BLaER1 treated with 17β-estradiol and CSF1 and Interleukin-3, amounts not matched to agents 10 nM and 100 nM (cell line): ENCODE measurements around the gene GMCL1.
A peak's percentile ranks its signal among the peaks of the same experiment; 100 is the strongest.
"Not testable (repeated sequence)": the region's sequence is repeated elsewhere in the genome, so short reads cannot be mapped to it uniquely, and the experiment has no call there.

Experiments
- H3K27ac ChIP-seq, 11 experiments: shearing (Covaris generic); formaldehyde crosslinking; 2 replicates each; pipeline ENCODE4 v1.8.1; 2022
- H3K27me3 ChIP-seq, 11 experiments: shearing (Covaris generic); formaldehyde crosslinking; 2 replicates each; pipeline ENCODE4 v1.8.1; 2022
- H3K36me3 ChIP-seq, 11 experiments: shearing (Covaris generic); formaldehyde crosslinking; 2 replicates each; pipeline ENCODE4 v1.8.1; 2022
- H3K4me1 ChIP-seq, 10 experiments: shearing (Covaris generic); formaldehyde crosslinking; 2 replicates each; pipeline ENCODE4 v1.8.1; 2022
- H3K4me2 ChIP-seq, 11 experiments: shearing (Covaris generic); formaldehyde crosslinking; 2 replicates each; pipeline ENCODE4 v1.8.1; 2022
- H3K4me3 ChIP-seq, 10 experiments: shearing (Covaris generic); formaldehyde crosslinking; 2 replicates each; pipeline ENCODE4 v1.8.1; 2022
- H3K9ac ChIP-seq, 11 experiments: shearing (Covaris generic); formaldehyde crosslinking; 2 replicates each; pipeline ENCODE4 v1.8.1; 2022
- H3K9me3 ChIP-seq, 11 experiments: shearing (Covaris generic); formaldehyde crosslinking; replicated peaks in 1 of 11; 2 replicates each; pipeline ENCODE4 v1.8.1; 2022
- H4K20me1 ChIP-seq, 11 experiments: shearing (Covaris generic); formaldehyde crosslinking; 2 replicates each; pipeline ENCODE4 v1.8.1; 2022
- Cebpa-rat ChIP-seq, 11 experiments: shearing (Covaris generic); IDR thresholded peaks; 2 replicates each; pipeline ENCODE4 v1.8.1; 2022

Gene GMCL1

DNA sequence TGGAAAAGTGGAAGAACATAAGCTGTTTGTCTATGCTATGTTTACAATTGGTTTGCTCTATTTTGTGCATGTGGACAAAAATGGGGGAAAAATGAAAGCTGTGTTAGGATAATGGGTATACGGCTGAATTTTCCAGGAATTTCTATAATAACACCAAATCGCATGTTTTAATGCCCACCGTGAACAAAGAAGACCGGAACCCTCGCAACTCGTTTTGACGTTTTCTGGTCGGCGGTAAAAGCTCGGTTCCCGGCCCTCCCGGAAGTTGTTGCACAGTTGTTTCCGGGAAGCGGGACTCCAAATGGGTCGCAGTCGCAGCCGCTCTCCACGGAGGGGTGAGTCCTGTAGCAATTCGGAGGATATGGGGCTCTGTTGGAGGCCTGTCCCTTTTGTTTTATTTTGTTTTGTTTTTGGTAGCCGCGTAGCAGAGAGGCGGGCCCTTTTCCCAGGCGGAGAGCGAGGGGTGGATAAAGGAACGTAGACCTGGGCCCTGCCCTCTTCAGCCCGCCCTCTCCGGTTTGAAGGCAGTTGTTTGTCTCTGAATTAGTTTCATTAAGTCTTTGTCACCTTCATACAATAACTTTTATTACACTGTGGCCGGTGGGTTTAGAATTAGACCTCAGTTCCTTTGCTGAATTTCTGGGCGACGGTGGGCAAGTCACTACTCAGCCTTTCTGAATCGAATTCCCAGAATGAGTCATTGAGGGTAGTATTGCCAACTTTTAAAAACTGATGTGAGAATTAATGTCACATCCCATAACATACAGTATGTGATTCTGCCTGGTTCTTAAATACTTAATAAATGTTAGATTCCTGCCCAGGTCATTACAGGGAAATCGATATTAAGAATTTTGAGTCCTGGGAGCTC lies 64.5 kb downstream of the GMCL1 start, which contains the start of gene SNRNP27:
TSS of gene SNRNP27 (plus strand) at position 273 of the 868 bp plus-strand sequence. CDS start at position 302, 29 bp downstream.
- TF ChIP-seq Cebpa-rat (IDR thresholded peaks at IDR 0.05), result no peak
- H3K4me2 ChIP-seq, result peak within 1 kb of the TSS; percentile 81 to 96 (median 90)
- peaks cover 0 to 8% (median 6%) of the 10 kb centered on the region in 11 experiments; a peak in 8 of 22 replicates for H3K9me3 ChIP-seq
- H3K9ac ChIP-seq, result peak within 1 kb of the TSS; percentile 81 to 95 (median 92)
- H3K4me3 ChIP-seq, result peak within 1 kb of the TSS; percentile 75 to 91 (median 80)
- H4K20me1 ChIP-seq, result peaks cover 0 to 14% (median 0%) of the 10 kb centered on the region in 11 experiments; a peak in 2 of 22 replicates
- H3K4me1 ChIP-seq, result peaks cover 12 to 34% (median 16%) of the 10 kb centered on the region in 10 experiments
- peak within 1 kb of the TSS; percentile 75 to 91 (median 88) for H3K27ac ChIP-seq
- H3K36me3 ChIP-seq, result peaks cover 32 to 39% (median 36%) of the 10 kb centered on the region in 11 experiments
- no peaks in the 10 kb centered on the region for H3K27me3 ChIP-seq

DNA sequence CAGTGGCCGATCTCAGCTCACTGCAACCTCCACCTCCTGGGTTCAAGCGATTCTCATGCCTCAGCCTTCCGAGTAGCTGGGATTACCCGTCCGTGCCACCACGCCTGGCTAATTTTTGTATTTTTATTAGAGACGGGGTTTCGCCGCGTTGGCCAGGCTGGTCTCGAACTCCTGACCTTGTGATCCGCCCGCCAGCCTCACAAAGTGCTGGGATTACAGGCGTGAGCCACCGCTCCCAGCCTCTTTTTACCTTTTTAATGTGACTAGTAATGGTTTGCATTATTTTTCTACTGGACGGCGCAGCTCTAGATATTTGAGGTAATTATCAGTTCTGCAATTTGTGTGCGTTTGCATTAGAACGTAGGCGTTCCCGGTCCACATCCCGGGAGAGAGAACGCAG lies 65.3 kb downstream of the GMCL1 start:
- H3K9me3 ChIP-seq, H3K27me3 ChIP-seq: not testable (repeated sequence)
- Histone ChIP-seq H3K27ac (peak overlapping the region; percentile 75 to 91 (median 88); a peak in 21 of 22 replicates), H3K4me1 (peaks cover 12 to 39% (median 16%) of the 10 kb centered on the region in 10 experiments), H3K36me3 (peaks cover 40 to 47% (median 44%) of the 10 kb centered on the region in 11 experiments), H4K20me1 (peaks cover 0 to 14% (median 0%) of the 10 kb centered on the region in 11 experiments; a peak in 3 of 22 replicates), H3K9ac (peak overlapping the region; percentile 81 to 95 (median 92)), H3K4me3 (peak overlapping the region; percentile 75 to 91 (median 80)), H3K4me2 (peak overlapping the region; percentile 81 to 96 (median 90))

DNA sequence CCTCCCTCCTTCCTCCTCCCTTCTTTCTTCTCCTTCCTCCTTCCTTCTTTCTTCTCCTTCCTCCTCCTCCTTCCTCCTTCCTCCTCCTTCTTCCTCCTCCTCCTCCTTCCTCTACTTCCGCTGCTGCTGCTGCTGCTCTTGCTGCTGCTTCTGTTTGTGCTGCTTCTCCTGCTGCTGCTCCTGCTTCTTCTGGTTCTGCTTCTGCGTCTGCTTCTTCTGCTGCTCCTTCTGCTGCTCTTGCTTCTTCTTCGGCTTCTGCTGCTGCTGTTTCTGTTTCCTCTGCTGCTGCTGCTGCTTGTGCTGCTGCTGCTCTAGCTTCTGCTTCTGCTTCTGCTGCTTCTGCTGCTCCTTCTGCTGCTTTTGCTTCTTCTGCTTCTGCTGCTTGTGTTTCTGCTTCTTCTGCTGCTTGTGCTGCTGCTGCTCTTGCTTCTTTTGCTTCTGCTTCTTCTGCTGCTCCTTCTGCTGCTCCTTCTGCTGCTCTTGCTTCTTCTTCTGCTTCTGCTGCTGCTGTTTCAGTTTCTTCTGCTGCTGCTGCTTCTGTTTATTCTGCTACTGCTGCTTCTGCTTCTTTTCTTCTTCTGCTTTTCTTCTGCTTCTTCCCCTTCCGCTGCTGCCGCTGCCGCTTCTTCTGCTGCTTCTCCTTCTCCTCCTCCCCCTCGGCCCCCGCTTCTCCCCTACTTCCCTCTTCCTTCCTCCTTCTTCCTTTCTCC lies 72.9 kb downstream of the GMCL1 start:
- peak overlapping the region in 9 of 11 experiments; percentile 43 to 76 (median 58); a peak in 17 of 22 replicates for H3K9ac ChIP-seq
- TF ChIP-seq Cebpa-rat (IDR thresholded peaks at IDR 0.05), result no peak
- H3K4me2 ChIP-seq, result peak overlapping the region; percentile 56 to 94 (median 82); a peak in 21 of 22 replicates
- H3K4me3 ChIP-seq, result peak overlapping the region in 9 of 10 experiments; percentile 8 to 54 (median 44); a peak in 14 of 20 replicates
- H3K4me1 ChIP-seq, result peaks cover 26 to 39% (median 30%) of the 10 kb centered on the region in 10 experiments
- peaks cover 0 to 4% (median 0%) of the 10 kb centered on the region in 11 experiments; a peak in 1 of 22 replicates for H3K9me3 ChIP-seq
- peak overlapping the region; percentile 5 to 77 (median 65); a peak in 19 of 22 replicates for H3K27ac ChIP-seq
- H3K27me3 ChIP-seq, result no peaks in the 10 kb centered on the region
- peaks cover 59 to 85% (median 76%) of the 10 kb centered on the region in 11 experiments for H3K36me3 ChIP-seq
- H4K20me1 ChIP-seq, result peaks cover 0 to 15% (median 4%) of the 10 kb centered on the region in 11 experiments; a peak in 10 of 22 replicates

DNA sequence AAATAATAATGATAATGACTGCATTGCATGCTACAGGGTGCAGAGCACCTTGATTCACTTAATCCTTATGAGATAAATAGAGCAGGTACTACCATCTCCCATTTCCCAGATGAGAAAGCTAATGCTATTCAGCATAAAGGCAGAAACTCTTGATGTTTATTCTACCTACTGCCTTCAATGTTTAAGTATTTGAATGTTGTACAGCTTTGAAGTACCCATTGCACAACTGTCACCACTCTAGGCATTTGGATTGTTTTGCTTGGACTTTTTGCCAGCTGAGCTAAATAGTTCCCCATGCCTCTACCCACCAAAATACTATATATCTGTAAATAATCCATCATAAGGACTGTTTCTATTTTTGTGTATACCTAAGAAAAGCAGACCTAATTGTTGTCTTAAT lies 77.8 kb downstream of the GMCL1 start:
- H3K36me3 ChIP-seq, result peaks cover 47 to 82% (median 72%) of the 10 kb centered on the region in 11 experiments

GRCh38 chr2:69911985-69912563 lies 82.6 kb downstream of the GMCL1 start:
- no peak for TF ChIP-seq Cebpa-rat (IDR thresholded peaks at IDR 0.05)
- peaks cover 7 to 22% (median 17%) of the 10 kb centered on the region in 10 experiments for H3K4me1 ChIP-seq
- H3K27me3 ChIP-seq, result peaks cover 0 to 22% (median 21%) of the 10 kb centered on the region in 11 experiments; a peak in 18 of 22 replicates
- H4K20me1 ChIP-seq, result peaks cover 0 to 21% (median 11%) of the 10 kb centered on the region in 11 experiments; a peak in 15 of 22 replicates
- H3K36me3 ChIP-seq, result peaks cover 31 to 64% (median 45%) of the 10 kb centered on the region in 11 experiments
- H3K4me3 ChIP-seq, result no peak overlapping the region
- no peaks in the 10 kb centered on the region for H3K9me3 ChIP-seq
- peak overlapping the region in 1 of 11 experiments; percentile 52; a peak in 1 of 22 replicates for H3K27ac ChIP-seq
- H3K4me2 ChIP-seq, result peak overlapping the region in 2 of 11 experiments; percentile 16 to 93; a peak in 3 of 22 replicates
- H3K9ac ChIP-seq, result peak overlapping the region in 1 of 11 experiments; percentile 89; a peak in 1 of 22 replicates

More for the DNA sequence above, 77.8 kb downstream of the GMCL1 start:
- Histone ChIP-seq H3K27ac (no peak overlapping the region), H3K4me3 (no peak overlapping the region), H3K9me3 (peaks cover 0 to 4% (median 0%) of the 10 kb centered on the region in 11 experiments; a peak in 1 of 22 replicates), H3K4me1 (peaks cover 4 to 11% (median 10%) of the 10 kb centered on the region in 10 experiments; a peak in 19 of 20 replicates), H3K27me3 (no peaks in the 10 kb centered on the region), H4K20me1 (peaks cover 0 to 9% (median 3%) of the 10 kb centered on the region in 11 experiments; a peak in 8 of 22 replicates), H3K4me2 (no peak overlapping the region), H3K9ac (no peak overlapping the region)
- no peak for TF ChIP-seq Cebpa-rat (IDR thresholded peaks at IDR 0.05)

DNA sequence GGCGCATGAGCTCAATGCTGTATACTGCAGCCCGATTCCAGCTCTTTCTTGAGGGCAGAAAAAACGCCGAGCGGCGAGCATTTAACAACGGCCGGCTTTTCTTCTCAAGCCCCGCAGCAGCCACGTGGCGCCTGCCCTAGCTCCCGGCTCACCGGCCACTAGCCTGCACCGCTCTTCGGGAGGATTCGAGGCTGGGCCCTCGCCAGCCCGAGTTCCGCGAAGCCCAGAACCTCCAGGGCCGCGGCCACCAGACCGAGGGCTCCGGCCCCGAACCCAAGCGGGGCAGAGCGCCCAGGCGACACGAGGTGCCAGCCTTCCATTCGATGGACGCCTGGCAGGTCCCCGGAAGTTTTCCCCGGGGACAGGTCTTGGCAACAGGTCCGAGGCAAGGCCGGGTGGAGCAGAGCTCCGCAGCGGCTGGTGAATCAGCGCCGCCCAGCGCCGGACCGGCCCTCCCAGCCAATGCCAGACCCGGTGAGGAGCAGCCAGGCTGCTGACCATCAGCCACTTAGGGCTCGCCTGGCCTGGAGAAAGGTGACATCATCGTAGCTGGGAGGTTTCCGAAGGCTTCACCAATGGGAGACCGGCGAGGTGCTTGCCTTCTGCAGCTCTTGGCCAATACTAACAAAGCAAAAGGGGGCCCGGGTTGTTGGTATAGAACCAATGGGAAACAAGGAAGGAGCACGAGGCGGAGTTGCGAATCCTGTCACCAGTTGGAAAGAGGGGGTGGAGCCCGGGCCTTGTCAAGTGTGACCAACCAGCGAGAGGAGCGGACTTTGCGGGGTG lies 84.9 kb downstream of the GMCL1 start:
- no peak for TF ChIP-seq Cebpa-rat (IDR thresholded peaks at IDR 0.05)
- Histone ChIP-seq H3K4me1 (peaks cover 14 to 43% (median 18%) of the 10 kb centered on the region in 10 experiments), H3K27ac (peak overlapping the region; percentile 82 to 96 (median 91)), H4K20me1 (peaks cover 0 to 44% (median 11%) of the 10 kb centered on the region in 11 experiments; a peak in 15 of 22 replicates), H3K9ac (peak overlapping the region; percentile 82 to 93 (median 89)), H3K36me3 (peaks cover 8 to 64% (median 26%) of the 10 kb centered on the region in 11 experiments; a peak in 19 of 22 replicates), H3K4me3 (peak overlapping the region; percentile 62 to 97 (median 82)), H3K4me2 (peak overlapping the region; percentile 76 to 97 (median 91)), H3K9me3 (no peaks in the 10 kb centered on the region), H3K27me3 (peaks cover 0 to 33% (median 26%) of the 10 kb centered on the region in 11 experiments; a peak in 18 of 22 replicates)
